ENCODE measurements around the gene ING4.

ING4 gene

GRCh38 chr12:6640497-6640896, 22.4 kb downstream of the ING4 start:
- in situ Hi-C loops (cut with HindIII; ENCODE audit: low sequenced_read_pairs), result no loop called here

DNA sequence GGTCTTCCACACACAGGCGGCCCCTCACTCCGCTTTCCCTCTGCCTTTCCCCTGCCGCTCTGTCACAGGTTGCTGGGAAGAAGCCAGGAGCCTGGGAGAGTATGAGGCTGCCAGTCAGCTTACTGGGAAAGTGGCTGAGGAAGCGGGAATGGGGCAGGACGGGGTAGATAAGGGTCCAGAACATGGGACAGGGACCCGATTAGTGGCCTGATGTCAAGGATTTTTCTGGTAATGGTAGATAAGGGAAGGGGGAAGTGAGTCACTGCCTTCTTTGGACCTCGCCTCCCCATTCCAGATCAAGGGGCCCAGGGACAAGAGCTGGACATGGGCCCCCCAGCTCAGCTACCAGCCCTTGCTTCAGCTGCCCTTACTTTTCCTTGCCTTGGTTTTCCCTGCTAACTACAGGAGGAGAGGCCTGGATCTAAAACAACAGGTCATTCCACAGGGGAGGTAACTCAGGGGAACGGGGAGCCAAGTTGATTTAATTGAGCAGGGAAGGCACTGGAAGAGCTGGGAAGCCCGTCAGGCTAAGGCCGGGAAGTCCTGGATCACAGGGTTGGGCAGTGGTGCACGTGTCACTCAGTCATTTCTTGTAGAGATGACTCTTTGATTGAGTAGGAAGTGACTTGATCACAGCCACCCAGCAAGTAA, 23.6 kb downstream of the ING4 start:
- in situ Hi-C loops (cut with HindIII; ENCODE audit: low sequenced_read_pairs), result no loop called here

DNA sequence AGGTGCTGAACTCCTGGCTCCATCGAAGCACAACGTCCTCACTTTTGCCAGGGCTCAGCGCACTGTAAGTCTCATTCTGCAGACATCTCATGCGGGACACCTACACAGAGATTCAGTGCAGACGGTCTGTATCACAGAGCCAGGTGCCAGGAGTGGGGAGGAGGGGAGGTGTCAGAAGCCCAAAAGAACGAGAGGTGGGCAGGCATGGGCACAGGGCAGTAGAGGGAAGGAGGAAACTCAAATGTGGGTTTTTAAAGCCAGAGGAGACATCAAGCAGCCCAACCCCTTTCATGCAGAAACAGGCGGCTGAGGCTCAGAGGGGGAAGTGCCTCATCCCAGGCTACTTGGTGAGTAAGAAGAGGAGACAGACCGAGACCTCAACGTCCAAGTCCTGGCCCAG, 24.6 kb downstream of the ING4 start:
- in situ Hi-C loops (cut with HindIII; ENCODE audit: low sequenced_read_pairs), result no loop called here

GRCh38 chr12:6635856-6636531, 26.9 kb downstream of the ING4 start, which contains the start of gene LPAR5:
Gene LPAR5 (minus strand): TSS chr12:6635959. CDS start chr12:6621248, 14,711 bp downstream.
- in situ Hi-C loops (cut with HindIII; ENCODE audit: low sequenced_read_pairs), result no loop called here

GRCh38 chr12:6635375-6635855, 27.5 kb downstream of the ING4 start:
- in situ Hi-C loops (cut with HindIII; ENCODE audit: low sequenced_read_pairs), result no loop called here

DNA sequence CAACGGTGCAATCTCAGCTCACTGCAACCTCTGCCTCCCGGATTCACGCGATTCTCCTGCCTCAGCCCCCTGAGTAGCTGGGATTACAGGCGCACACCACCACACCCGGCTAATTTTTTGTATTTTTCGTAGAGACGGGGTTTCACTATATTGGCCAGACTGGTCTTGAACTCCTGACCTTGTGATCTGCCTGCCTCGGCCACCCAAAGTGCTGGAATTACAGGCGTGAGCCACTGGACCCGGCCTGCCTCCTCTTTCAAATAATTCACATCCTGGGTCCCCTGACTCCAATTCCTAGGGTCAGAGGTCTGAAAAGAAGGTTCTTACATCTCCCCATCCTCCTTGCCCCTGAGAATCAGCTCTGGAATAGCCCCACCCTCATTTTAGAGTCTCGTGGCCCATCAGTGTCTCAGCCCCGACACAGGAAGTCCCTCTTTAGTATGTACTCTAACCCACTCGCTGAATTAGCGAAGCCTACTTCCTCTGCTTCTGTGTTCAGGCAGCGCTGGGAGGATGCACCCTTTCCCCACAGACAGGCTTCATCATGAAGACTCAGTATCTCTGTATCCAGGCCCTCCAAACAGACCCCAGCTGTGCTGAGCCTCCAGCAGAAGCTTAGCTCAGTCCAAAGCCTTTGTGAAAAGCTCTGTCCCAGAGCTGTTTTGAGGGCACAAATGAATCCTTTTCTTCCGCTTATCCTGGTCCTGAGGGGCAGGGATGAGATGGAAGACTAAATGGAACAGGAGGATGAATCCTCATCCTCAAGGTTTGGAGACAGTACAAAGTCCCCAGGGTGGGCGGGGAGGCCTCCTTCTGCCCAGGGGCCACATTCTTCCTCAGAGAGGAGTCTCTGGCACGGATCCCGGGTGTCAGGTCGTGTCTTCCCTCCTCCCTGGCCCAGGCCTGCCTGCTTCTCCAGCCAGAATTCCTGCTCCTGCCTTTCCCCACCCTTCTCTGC, 30.6 kb downstream of the ING4 start:
- in situ Hi-C loops (cut with HindIII; ENCODE audit: low sequenced_read_pairs), result loop anchor here (5.0 kb wide), 1 partner anchor 35 kb away; no protein-coding TSS in a partner anchor

DNA sequence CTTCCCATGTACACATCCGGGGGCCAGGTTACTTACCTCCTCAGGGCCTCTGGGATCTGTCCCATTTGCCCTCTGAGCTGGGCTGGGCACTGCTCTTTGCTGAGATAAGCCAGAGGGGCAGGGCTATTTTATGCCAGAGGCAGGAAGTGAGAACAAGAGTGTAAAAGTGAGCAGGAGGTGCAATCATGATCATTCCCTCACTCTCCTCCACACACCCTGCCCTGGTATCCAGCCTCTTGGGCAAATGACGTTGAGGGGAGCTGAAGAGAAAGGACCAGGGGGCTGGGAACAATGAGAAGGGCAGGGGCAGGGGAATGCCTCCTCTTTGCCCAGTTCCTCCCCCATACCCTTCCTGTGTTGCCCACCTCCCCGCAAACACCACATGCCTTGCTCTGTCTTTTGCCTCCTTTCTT, 31.4 kb downstream of the ING4 start:
- in situ Hi-C loops (cut with HindIII; ENCODE audit: low sequenced_read_pairs), result loop anchor here (5.0 kb wide), 1 partner anchor 36 kb away; no protein-coding TSS in a partner anchor

DNA sequence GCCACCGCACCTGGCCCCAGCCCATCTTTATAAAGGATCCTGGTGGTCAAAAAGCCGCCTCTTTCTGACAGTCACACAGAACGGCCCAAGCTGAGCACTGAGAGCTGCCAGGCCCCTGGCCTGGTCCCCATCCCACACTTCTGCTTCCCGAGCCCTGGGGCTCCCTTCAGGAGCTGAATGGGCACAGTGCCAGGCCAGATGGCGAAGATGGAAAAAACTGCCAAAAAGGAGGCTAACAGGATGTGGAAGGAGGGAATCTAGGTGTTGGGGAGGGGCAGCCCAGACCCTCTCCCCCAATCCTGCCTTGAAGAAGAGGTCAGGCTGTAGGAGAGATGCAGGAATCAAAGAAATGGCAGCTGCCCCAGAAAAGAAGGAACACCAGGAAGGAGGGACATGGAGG, 32.2 kb downstream of the ING4 start:
- in situ Hi-C loops (cut with HindIII; ENCODE audit: low sequenced_read_pairs), result loop anchor here (5.0 kb wide), 1 partner anchor 37 kb away; no protein-coding TSS in a partner anchor

GRCh38 chr12:6627616-6628015, 35.3 kb downstream of the ING4 start:
- in situ Hi-C loops (cut with HindIII; ENCODE audit: low sequenced_read_pairs), result no loop called here

DNA sequence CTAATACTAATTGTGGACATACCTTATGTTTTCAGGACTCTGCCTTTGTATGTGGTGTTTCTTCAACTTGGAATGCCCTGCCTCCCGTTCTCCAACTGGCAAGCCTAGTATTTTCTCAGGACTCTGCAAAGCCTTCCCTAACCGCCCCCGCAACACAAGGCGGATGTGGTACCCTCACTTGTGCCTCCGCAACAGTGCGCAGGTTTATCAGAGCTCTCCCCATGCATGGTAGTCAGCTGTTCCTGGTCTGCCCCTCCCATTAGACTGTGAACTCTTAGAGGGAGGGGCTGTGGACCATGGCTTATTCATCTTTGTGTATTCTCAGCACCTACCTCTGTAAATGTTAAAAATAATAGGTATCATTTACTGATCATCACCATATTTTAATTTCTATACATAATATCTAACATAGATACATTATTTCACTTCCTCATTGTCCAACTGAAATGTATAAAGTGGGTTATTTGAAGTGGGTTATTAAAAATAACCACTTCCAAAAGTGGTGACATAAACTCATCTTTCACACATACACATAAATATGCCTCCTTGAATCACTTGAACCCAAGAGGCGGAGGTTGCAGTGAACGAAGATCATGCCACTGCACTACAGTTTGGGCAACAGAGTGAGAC, 36.1 kb downstream of the ING4 start:
- in situ Hi-C loops (cut with HindIII; ENCODE audit: low sequenced_read_pairs), result no loop called here

DNA sequence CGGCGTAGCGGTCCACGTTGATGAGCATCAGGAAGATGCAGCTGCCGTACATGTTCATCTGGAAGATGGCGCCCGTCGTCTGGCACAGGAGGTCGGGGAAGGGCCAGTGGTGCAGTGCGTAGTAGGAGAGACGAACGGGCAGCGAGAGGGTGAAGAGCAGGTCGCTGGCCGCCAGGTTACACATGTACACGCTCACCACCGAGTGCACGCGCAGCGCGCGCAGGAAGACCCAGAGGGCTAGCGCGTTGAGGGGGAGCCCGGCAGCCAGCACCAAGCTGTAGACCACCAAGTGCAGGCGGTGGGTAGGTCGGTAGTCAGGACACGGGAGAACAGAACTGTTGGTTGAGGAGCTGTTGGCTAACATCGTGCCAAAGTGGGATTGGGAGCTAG, 42.0 kb downstream of the ING4 start:
- in situ Hi-C loops (cut with HindIII; ENCODE audit: low sequenced_read_pairs), result no loop called here

DNA sequence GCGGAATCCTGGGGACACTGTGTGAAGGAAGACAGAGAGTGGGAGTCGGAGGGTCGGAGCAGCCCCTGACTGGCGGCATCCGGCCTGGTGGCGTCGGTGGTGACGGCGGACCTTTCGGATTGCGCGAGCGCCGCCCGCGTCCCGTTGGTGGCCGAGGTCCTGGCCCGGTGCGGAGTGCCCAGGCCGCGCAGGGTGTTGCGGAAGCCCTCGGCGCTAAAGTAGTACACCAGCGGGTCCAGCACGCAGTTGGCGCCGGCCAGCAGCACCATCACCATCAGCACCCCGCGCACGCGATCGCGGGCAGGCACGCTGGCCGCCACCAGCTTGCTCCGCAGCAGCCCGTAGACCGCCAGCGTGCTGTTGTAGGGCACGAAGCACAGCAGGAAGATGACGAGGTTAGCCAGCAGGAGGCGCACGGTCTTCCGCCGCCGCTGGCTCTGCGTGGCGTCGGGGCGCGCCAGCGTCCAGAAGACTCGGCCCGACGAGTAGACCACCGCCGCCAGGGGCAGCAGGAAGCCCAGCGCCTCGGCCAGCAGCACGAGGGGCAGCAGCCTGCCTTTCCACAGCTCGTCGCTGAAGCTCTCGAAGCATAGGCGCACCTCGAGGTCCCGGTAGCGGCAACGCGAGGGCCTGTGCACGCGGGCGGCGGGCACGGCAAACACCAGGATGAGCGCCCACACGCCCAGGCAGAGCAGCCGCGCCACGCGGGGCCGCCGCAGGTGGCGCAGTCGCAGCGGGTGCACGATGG, 42.6 kb downstream of the ING4 start:
- in situ Hi-C loops (cut with HindIII; ENCODE audit: low sequenced_read_pairs), result no loop called here

DNA sequence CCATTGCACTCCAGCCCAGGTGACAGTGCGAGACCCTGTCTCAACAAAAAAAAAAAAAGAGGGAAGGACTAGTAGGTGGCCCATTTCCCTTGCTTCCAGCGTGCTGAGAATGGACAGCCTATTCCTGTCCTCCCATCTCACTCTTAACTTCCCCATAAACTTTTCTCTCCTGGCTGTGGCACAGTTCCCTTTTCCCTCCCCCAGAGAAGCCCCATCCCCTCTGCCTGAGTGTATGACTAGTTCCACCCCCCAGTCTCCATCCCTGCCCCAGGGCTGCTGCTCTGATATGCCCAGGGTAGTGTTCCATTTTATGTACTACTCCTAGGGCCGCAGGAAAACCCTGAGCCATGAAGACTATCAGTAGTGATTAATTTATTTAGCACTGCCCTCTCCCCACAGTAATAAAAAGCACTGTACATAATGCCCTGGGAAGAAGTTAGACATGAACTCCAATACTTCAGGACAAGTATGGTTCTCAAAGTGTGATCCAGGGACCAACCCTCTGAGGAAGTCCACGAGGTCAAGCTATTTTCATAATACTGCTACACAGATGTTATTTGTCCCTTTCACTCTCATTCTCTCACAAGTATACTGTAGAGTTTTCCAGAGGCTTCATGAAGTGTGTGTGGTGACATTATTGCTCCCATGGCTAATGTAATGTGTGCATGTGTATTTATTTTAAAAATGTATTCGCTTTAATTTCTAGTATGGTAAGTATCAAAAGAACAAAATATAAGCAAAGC, 44.3 kb downstream of the ING4 start:
- in situ Hi-C loops (cut with HindIII; ENCODE audit: low sequenced_read_pairs), result no loop called here

GRCh38 chr12:6615802-6616201, 47.1 kb downstream of the ING4 start:
- in situ Hi-C loops (cut with HindIII; ENCODE audit: low sequenced_read_pairs), result no loop called here

- in situ Hi-C loops (cut with HindIII; ENCODE audit: low sequenced_read_pairs), result no loop called here
Observed at GRCh38 chr12:6614513-6615172, 48.3 kb downstream of the ING4 start.

- in situ Hi-C loops (cut with HindIII; ENCODE audit: low sequenced_read_pairs), result no loop called here
Observed at GRCh38 chr12:6613776-6614512, 49.0 kb downstream of the ING4 start.

DNA sequence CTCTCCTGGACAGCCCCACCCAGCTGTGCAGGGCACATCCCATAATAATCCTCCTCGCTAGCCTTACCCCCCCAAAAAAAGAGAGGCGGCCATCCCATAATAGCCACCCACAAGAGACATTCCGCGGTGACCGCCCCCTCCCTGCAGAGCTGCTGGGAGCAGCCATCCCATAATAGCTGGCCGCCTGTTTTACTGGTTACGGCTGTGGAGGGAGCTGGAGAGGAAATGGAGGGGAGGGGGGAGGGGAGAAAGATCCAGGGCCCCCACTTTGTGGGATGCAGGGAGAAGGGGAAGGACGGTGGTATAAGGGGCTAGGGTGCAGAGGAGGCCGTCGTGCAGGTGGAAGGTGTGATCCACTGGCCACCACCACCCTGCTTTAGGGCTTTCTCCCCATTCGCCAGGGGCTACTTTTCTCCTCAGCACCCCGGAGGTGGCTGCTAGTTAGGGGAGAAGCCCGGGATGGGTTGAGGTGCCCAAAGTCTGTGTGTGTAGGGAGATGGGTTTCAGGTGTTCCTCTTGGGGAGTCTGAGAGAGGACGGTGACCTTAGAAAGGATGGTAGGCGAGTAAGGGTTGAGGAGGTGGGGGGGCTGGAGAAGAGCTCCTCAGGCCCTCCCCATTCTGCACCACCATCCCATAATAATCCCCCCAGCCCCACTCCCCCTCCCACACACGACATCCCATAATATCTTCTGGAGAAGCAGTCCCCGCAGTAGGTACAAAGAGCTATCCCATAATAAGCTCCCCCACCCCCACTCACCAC, 49.7 kb downstream of the ING4 start:
- in situ Hi-C loops (cut with HindIII; ENCODE audit: low sequenced_read_pairs), result no loop called here

All from endothelial cell of hepatic sinusoid (primary cell).